HG03432 (cell line): ENCODE measurements around the gene TMEM80.

Source experiments
- ATAC-seq: cut with Tn5 transposase; IDR thresholded peaks from one replicate; pipeline ENCODE4 v1.9.1; 2021; ENCODE audit warnings: mild to moderate bottlenecking, moderate library complexity; ENCODE audit not compliant: unreplicated experiment

The TMEM80 gene

DNA sequence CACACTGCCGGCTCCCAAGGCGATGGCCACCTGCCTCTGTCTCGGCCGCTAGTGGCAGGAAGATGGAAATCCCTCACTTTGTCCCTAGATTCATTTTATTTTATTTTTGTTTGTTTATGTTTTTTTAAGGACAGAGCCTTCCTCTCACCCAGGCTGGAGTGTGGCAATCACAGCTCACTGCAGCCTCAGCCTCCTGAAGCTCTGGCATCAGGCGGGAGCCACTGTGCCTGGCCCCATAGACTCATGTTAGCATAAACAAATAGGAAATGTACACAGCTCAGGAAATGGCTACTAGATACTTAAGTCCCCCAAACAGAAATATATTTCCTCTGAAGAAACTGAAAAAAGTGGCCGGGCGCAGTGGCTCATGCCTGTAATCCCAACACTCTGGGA is 3.5 kb downstream of the TMEM80 start:
- ATAC-seq = no peak

DNA sequence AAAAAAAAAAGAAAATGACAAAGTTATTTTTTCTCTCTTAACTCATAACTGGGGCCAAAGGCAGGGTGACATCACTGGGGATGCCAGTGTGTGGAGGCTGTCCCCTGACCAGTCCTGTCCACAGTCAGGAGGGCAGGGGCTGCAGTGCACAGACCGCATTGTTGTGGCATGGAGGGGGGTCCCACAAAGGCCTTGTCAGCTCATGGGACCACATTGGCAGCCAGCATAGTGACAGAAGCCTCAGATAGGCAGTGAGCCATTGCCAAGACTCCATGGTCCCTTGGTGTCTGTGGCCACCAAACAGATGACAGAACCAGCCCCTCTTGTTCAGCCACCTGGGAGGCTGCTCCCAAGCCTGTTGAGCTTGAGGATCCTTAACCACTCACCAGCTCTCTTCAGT is 4.1 kb downstream of the TMEM80 start:
- no peak for ATAC-seq

DNA sequence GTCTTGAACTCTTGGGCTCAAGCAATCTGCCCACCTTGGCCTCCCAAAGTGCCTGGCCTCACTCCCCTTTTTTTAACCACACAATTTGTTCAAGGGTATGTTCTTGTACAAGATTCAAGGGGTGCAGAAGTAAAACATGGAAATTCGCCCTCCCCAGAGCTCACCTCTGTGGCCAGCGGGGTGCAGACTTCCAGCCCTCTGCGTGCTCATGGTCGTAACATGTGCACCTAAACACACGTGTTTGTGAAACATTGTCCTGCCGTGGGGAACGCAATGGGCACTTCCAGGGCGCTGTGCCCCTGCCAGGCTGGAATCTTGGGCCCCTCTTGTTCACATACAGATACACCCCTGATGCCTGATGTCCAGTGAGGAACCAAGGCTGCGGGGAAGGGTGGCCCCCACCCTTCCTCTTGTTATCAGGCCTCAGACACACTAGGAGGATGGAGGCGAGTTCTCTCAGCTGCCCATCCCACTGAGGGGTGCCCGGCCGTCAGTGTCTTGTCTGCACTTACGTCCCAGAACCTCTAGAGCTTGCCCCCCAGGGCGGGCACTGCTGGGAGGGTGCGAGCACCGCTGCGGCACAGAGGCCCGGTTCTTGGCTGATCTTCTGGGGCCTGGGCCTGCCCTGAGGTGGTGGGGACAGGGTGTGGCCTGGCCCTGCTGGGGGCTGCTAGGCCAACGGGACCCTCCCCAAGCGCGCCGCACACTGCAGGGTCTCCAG is 6.3 kb downstream of the TMEM80 start:
- no peak for ATAC-seq

DNA sequence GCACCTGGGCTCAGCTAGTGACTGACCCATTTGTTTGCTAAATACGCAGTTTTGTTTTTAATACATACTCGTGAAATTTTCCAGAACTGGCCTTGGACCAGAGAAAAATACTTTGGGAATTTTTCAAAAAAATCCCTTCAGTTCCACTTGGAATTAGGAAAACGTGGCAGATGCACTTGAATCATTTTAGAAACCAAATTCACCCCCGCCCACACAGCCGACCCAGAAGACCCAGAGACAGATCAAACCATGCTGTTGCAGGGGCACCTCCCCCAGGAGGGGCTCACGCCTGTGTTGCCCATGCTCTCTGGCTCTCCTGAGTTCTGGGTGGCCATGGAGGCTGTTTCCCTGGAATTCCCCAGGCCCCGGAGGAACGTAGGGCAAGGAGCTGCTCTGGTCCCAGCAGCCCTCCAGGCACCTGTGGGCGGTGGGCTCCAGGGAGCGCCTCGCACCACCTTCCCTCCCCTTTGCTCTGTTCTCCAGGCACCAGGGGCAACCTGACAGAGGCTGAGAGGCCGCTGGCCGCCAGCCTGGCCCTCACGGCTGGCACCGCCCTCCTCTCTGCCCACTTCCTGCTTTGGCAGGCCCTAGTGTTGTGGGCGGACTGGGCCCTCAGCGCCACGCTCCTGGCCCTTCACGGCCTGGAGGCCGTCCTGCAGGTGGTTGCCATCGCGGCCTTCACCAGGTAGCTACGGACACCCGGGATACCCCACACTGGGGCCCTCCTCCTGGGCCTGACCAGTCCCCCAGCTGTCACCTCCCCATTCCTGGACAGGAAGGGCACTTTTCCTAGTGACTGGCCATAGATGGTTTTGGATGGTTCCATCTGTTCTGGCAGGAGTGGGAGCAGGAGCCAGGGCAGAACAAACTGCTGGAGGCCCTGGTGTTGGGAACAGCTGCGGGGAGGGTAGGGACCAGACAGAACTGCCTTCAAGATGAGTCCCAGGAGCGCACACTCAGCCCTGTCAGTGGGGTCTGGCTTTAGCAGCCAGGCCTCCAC is 7.1 kb downstream of the TMEM80 start:
- no peak for ATAC-seq

DNA sequence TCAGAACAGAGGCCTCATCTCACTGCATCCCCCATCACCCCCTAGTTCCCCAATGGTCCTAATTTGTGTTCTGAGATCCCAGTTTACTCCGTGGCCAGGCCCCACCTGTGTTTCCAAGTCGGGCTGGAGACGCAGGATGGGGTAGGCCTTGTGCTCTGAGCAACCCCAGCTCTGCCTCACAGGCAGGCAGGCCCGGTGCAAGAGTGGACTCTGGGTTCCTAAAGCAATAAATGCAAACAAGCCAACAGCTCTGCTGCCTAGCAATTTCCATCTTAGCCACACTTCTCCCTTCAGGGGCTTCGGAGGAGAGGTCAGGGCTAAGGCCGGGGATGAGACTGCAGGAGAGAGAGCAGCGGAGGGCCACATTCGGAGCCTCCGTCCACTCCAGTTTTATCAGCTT is 7.9 kb downstream of the TMEM80 start:
- no peak for ATAC-seq

DNA sequence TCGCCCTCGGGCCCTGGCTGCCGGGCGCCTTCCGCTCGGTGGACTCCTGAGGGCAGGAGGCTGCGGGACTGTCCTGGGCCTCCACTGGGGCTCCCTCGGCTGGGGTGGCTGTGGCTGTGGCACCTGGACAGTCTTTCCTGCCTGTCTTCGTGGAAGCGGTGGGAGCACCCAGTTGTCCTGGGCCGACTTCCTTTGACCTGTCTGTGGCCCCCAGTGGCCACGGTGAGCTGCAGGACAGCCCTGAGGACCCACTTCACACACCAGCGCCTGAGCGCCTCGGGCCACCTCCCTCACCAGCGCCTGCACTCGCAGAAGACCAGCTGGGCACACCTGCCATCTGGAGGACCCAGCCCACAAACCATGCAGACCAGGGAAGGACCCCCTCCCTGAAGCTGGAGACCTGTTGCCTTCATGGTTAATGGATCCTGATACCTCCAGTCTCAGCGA is 8.6 kb downstream of the TMEM80 start:
- no peak for ATAC-seq

DNA sequence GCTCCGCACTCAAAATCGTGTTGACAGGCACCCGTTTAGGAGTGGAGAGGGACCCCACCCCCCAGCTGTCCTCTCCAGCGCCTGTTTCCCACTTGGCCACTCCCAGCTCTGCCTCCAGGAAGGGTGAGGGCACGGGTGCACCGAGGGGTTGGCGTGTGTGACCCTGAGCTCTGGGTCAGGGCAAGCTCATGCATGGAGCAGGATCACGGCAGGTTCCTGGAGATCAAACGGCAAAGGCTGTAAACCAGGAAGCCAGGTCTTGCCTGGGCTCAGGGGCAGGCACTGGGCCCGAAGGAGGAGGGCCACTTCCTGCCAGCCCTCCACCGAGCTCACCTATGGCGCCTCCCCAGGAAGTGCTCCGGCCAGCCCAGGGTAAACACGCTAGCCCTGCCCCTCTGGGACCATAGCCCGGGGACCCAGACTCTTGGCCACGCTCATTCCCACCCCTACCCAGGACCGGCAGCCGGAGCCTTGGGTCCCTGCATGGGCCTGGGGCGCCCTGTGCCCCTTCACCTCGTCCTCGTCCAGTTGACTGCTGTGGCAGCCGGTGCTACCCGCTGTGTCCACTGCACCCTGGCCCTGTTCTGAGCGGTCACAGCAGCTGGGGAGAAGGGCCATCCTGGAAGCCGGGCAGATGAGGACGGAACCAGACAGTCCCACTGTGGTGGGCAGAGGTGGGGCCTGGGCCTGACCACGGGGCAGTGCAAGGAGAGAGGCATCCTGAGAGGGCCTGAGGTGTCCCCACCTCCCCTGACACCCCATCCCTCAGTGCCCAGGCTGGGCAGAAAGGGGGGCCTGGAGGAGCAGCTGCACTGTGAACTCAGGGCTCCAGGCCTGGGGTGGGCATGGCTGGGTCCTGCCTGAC is 9.4 kb downstream of the TMEM80 start:
- no peak for ATAC-seq

DNA sequence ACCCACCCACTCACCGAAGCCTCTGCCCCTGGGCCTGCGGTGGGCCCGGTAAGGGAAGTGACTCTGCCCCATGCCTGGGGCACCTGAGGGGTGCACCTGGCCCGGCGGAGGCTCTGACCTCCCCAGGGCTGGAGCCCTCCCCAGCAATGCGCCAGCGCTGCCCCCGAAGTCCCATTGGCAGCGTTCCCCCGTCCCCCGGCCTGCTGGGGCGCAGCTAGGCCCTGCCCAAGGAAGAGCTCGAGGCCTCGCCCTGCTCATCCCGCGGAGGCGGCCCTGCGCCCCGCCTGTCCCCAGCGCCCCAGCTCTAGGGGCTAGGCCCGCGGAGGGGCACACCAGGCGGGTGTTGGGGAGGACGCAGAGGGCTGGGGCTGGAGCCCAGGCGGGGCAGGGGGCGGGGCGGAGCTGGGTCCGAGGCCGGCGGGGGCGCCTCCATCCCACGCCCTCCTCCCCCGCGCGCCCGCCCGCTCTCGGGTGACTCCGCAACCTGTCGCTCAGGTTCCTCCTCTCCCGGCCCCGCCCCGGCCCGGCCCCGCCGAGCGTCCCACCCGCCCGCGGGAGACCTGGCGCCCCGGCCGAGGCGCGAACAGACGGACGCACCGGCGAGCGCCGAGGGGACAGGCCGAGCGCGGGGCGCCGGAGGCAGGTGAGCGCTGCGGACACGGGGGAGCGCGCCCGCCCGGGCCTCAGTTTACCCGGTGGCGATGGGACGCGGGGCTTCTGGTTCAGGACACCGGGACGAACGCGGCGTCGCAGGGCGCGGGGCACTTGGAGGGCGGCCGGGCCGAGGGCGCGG is 10.2 kb downstream of the TMEM80 start, which contains the start of gene EPS8L2:
EPS8L2 (plus strand) TSS at position 586 of the 793 bp plus-strand sequence. CDS start 3,177 bp downstream, outside the sequence.
- no peak for ATAC-seq

DNA sequence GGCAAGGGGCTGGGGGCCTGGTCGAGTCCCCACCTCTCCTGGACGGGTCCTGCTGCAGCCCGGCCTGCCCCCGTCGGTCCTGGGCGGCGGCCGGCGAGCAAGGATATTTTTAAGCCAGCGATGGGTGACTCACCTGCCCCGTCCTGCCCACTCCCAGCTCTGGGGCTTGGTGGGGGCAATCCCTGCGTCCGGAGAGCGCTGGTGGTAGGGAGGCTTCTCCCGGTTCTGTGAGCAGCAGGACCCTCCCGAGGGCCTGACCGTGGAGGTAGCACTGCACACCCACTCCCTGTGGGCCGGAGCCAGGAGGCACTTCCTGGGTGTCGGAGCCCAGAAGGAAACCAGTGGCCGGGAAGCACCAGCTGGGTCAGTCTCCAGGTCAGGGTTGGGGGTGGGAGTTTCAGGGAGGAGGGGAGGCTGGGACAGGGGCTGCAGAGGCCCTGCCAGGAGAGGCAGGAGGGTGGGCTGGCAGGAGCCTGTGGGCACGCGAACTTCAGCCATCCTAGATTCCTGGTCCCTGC is 10.9 kb downstream of the TMEM80 start:
- ATAC-seq = no peak

DNA sequence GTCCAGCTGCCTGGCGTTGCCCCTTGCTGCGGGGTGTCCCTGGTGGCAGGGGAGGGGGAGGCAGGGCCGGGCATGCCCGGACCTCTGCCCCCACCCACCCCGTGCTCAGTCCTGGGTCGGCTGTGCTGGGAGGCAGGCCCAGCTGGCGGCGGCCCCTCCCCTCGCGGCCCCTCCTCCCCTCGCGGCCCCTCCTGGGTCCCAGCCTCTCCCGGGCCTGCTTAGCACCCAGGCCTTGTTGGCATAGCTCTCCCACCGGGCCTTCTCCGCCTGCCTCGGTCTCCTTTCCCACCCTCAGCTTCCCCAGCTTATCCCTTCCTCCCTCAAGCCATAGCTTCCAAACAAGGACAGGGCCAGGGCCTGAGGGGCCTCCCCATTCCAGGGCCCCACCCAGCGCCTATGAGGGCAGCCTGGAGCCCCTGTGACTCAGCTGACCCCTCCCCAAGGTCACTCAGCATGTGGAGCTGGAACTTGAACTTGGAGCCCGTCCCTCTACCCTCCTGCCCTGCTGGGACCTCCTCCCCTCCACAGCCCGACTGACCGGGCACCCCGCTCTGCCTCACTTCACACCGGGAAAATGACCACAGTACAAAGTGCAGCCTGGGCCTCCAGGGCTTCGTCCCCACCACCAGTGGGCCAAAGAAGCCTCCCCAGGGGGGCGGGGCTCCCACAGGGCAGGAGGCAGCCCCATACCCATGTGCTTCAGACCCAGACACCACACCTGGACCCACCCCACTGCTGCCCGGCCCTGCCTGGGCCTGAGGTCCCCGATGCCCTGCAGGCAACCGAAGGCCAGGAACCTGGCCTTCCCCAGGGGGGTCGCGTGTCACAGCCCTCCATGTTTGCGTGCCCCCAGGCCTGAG is 11.6 kb downstream of the TMEM80 start:
- ATAC-seq = no peak

DNA sequence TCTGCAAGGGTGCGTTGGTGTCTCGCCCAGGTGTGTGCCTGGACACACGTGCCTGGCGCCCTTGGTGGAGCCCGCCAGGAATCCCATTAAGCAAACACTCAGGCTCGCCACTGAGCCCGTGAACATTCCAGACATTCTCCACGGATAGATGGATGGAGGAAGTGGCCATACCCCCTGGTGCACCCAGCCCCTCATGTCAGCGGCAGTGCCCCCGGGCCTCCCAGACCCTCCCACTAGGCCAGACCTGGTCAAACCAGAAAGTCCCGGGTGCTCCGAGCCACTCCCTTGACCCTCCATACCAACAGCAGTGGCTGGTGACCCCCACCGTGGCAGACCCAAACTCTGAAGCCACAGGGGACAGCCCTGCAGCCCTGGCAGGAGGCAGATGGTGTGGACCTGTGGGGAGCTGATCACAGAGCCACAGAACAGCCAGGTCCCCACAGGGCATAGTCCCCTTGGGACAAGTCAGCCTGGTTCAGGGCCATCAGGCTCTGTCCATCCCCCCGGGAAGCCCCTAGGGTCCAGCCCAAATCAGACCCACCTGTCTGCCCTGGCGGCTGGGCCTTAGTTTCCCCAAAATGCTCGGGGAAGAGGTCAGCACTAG is 12.3 kb downstream of the TMEM80 start:
- no peak for ATAC-seq

DNA sequence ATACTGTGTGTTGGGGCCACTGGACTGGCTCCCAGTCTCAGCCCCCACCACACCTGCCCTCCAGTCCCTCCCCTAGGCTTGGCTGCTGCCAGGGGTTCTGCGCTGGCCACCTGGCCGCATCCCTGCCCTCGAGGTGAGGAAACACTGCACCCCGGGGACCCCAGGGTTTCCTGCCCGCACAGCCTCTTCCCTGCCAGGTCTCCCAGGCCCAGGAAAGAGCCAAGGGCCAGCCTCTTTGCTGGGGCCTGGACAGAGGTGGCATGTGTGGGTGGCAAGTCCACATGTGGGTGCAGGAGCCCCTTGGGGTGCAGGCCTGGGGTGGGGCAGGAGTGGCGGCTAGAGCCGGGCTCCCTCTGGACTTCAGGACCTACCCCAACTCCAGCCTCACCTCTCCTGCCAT is 12.9 kb downstream of the TMEM80 start:
- ATAC-seq = no peak

DNA sequence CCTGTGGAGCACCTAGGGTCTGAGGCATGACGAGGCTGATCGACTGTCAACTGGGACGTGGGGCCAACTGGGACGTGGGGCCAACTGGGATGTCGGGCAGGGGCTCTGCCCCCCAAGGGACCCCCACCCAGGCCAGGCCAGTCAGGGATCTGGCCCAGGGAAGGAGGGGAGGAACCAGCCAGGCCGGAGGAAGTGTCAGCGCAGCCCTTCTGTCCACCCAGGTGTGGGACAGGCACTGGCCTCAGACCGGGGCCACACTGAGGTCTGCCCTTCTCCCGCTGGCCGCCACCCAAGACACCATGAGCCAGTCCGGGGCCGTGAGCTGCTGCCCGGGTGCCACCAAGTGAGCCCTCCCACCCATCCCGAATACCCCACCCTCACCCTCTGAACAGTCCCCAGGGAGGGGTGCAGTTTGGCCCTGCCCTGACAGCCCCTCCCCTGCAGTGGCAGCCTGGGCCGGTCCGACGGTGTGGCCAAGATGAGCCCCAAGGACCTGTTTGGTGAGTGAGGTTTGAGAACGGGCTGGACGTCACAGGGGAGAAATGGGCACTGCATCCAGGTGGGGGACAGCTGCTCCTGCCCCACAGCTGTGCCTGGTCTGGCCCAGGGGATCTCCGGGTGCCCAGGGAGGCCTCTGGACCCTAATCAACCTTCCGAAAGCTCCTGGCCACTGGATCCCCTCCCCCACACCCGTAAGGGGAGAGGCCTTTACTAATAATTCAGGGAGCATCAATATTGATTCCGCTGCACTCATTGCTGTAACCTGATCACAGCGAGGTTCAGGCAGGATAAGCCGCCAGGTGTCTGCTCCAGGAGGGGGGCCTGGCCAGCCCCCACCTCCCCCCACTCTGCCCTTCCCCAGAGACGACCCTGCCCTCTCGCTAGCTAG is 13.7 kb downstream of the TMEM80 start:
- no peak for ATAC-seq

DNA sequence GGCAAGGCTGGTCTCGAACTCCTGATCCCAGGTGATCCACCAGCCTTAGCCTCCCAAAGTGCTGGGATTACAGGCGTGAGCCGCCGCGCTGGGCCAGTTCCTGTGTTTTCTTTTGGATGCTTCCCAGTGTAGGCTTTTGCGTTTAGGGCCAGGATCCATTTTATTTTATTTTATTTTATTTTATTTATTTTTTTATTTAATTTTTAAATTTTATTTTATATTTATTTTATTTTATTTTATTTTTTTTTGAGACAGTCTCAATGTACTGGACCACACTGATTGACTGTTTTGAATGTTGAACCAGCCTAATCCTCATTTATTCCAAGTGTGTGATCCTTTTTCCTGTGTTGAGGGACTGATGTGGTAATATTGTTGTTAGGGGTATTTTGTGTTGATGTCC is 18.8 kb downstream of the TMEM80 start:
- ATAC-seq = no peak

DNA sequence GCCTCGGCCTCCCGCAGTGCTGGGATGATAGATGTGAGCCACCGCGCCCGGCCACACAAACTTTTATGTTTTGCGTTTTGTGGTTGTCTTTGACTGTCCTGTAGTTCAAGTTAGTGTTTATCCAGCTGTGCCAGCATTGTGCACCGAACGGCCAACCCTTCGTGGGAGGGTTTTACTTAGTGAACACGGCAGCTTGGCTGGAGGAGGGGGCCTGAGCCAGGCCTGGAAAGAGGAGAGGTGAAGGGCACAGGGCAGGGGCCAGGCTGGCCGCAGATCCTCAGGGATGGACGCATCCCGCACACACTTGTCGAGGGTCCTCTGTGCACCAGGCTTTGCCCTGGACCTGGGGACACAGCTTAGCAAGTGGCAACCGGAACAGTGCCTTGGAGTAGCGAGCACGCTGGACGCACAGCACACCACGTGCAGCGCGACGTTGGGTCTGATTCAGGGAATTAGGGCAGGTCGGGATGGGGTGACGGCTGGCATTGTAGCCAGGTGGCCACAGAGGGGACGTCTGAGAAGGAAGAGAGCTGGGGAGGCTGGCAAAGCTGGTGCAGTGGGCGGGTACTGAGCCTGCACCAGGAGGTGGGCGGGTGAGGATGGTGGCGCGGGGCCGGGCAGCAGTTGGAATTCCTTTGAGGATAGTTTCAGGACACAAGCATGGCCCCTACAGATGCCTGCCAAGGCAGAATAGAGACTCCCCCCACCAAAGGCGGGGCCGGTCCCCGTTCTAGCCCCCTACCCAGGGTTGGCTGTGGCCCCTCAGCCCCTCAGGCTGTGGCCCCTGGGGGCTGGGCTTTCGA is 23.8 kb downstream of the TMEM80 start:
- no peak for ATAC-seq

DNA sequence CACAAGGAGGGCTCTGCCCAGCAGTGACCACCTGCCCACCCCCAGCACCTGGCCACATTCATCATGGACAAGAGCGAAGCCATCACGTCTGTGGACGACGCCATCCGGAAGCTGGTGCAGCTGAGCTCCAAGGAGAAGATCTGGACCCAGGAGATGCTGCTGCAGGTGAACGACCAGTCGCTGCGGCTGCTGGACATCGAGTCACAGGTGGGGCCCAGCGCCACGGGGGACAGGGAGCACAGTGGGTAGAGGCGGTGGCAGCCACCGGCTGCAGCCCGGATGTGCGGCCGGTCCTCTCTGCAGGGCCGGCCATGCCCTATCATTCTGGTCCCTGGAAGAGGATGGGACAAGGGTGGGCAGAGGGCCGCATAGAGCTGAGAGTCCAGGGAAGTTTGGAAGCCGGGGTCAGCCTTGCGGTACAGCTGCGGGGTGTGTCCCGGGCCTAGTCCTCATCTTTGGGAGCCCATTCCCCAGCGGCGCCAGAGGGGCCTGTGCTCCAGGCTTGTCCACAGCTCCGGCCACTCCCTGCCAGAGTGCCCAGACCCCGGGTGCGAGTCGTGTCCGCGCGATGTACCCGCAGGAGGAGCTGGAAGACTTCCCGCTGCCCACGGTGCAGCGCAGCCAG is 24.5 kb downstream of the TMEM80 start:
- ATAC-seq = no peak
